Body of pancreas (tissue), 4 donors: ENCODE results near the gene EIF2B5. TPM values are rescaled to one million over a fixed set of nuclear protein-coding genes. Genes with fewer than 3 reads are reported as not detected.
"Not testable (repeated sequence)": the region's sequence is repeated elsewhere in the genome, so short reads cannot be mapped to it uniquely, and the experiment has no call there.

Experiments used
- ATAC-seq: fragments of 150-250 bp; one replicate; pipeline ENCODE4 v1.9.1; 2016
- DNase-seq, 4 donors: peaks; one replicate each; pipeline ENCODE4 v3.0.0-alpha.2; 2019
- H3K27ac ChIP-seq, 4 donors: fragments of 200-600 bp; sonication (generic); 1 replicate in 3 of 4; 2 replicates in 1 of 4; pipeline versions ENCODE4 v1.5.1 to v1.6.1; 2016 to 2019; ENCODE audit warnings: mild to moderate bottlenecking in 1 of 4, mixed read lengths in 1 of 4, moderate library complexity in 1 of 4
- H3K27me3 ChIP-seq, 2 donors: fragments of 200-600 bp; sonication (generic); one replicate each; pipeline ENCODE4 v1.6.0; 2016; ENCODE audit warnings: mild to moderate bottlenecking in 1 of 2
- H3K36me3 ChIP-seq, 2 donors: fragments of 200-600 bp; sonication (generic); replicated peaks in 1 of 2; 2 replicates each; pipeline ENCODE4 v1.5.1; 2016; ENCODE audit warnings: low read depth in 2 of 2; ENCODE audit not compliant: insufficient read depth in 1 of 2
- H3K4me1 ChIP-seq: fragments of 200-600 bp; sonication (generic); one replicate; pipeline ENCODE4 v1.6.0; 2016
- H3K4me3 ChIP-seq, 2 donors: fragments of 200-600 bp; sonication (generic); 1 replicate in 1 of 2; 2 replicates in 1 of 2; pipeline ENCODE4 v1.5.1; 2016 to 2019
- H3K9me3 ChIP-seq, 3 donors: fragments of 200-600 bp; sonication (generic); 1 replicate in 2 of 3; 2 replicates in 1 of 3; pipeline ENCODE4 v1.5.1; 2016
- CTCF ChIP-seq, 7 experiments: fragments of 450-650 bp in 4 of 7; fragments of 200-600 bp in 3 of 7; sonication (generic) in 3 of 7; IDR thresholded peaks; one replicate each; pipeline ENCODE4 v1.5.1; 2016 to 2019; ENCODE audit warnings: antibody characterized with exemption in 7 of 7
- POLR2A ChIP-seq, 3 donors: fragments of 450-650 bp; IDR thresholded peaks; one replicate each; pipeline ENCODE4 v1.6.1; 2016; ENCODE audit warnings: antibody characterized with exemption in 3 of 3, mild to moderate bottlenecking in 2 of 3
- WGBS, 2 donors: methylation state at CpG; one replicate each; pipeline ENCODE4 v1.1.5; 2017; 5-methylcytosine and 5-hydroxymethylcytosine counted together
- intact Hi-C: fragments of 100-400 bp; cut with DNase I; formaldehyde crosslinking; loops from one replicate; pipeline ENCODE4 v1.15.1; 2023
- total RNA-seq, 2 donors: library from RNA; depleted of rRNA; stranded (reverse); fragments of >200 nt; gene quantifications; one replicate each; pipeline ENCODE4 v1.1.0, GENCODE V29; 2016

EIF2B5 gene
- total RNA-seq, 2 donors from 2014 or later = 9.9 to 21.8 TPM

DNA sequence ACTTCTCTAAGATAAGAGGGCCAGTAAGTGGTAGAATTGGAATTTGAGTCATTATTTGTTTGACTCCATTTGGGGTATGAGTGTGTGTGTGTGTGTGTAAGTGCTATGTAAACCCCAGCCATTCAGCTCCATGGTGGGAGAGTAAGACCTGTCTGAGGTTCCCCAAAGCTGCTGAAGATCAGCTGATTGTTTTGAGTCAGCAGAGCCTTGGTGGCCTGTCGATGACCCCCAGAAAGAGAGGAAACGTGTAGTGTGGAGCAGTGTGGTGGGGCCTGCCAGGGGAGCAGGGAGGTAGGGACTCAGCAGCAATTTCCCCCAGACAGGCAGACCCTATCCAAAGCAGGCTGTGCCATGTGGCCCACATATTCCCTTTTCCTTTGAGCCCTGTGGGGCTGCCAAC, 25.3 kb downstream of the EIF2B5 start:
- no peak for TF ChIP-seq CTCF (IDR thresholded peaks at IDR 0.05)
- TF ChIP-seq POLR2A (IDR thresholded peaks at IDR 0.05) = no peak
- H3K4me1 ChIP-seq = peaks cover 42% of the 10 kb centered on the region
- intact Hi-C loops = no loop called here
- no peak for DNase-seq
- H3K27me3 ChIP-seq = no peaks in the 10 kb centered on the region
- peaks cover 0 to 15% of the 10 kb centered on the region in 2 donors for H3K36me3 ChIP-seq
- peak overlapping the region in 1 of 4 donors; percentile 4 for H3K27ac ChIP-seq
- H3K9me3 ChIP-seq = no peaks in the 10 kb centered on the region
- 48 to 50% methylated on average over 2 of the region's 2 CpGs for WGBS, 2 donors
- no peak for ATAC-seq
- no peak overlapping the region for H3K4me3 ChIP-seq

GRCh38 chr3:184162571-184163070, 27.5 kb downstream of the EIF2B5 start:
- ATAC-seq, H3K4me3 ChIP-seq, intact Hi-C loops, H3K9me3 ChIP-seq, H3K27me3 ChIP-seq, DNase-seq, H3K27ac ChIP-seq: not testable (repeated sequence)
- Histone ChIP-seq H3K4me1 (peaks cover 31% of the 10 kb centered on the region), H3K36me3 (peaks cover 10 to 32% of the 10 kb centered on the region in 2 donors)
- 75 to 78% methylated on average over 8 of the region's 8 CpGs for WGBS, 2 donors

- Histone ChIP-seq H3K27me3 (no peaks in the 10 kb centered on the region), H3K4me3 (no peak overlapping the region), H3K27ac (no peak overlapping the region), H3K9me3 (no peaks in the 10 kb centered on the region), H3K36me3 (peaks cover 10 to 35% of the 10 kb centered on the region in 2 donors), H3K4me1 (peaks cover 12% of the 10 kb centered on the region)
- intact Hi-C loops = no loop called here
- TF ChIP-seq CTCF (IDR thresholded peaks at IDR 0.05) = no peak
- TF ChIP-seq POLR2A (IDR thresholded peaks at IDR 0.05) = no peak
- DNase-seq (no peak), ATAC-seq (no peak)
- WGBS, 2 donors = 90 to 96% methylated on average over 13 to 16 of the region's 16 CpGs
Measured at GRCh38 chr3:184164648-184165330, 29.6 kb downstream of the EIF2B5 start.

GRCh38 chr3:184165543-184165942, 30.4 kb downstream of the EIF2B5 start:
- H3K9me3 ChIP-seq = no peaks in the 10 kb centered on the region
- peaks cover 10 to 35% of the 10 kb centered on the region in 2 donors for H3K36me3 ChIP-seq
- TF ChIP-seq POLR2A (IDR thresholded peaks at IDR 0.05) (no peak), CTCF (IDR thresholded peaks at IDR 0.05) (no peak)
- intact Hi-C loops = no loop called here
- ATAC-seq (no peak), DNase-seq (no peak)
- H3K4me3 ChIP-seq = no peak overlapping the region
- peaks cover 5% of the 10 kb centered on the region for H3K4me1 ChIP-seq
- H3K27me3 ChIP-seq = no peaks in the 10 kb centered on the region
- no peak overlapping the region for H3K27ac ChIP-seq
- 95 to 97% methylated on average over 3 of the region's 3 CpGs for WGBS, 2 donors

GRCh38 chr3:184166671-184167070, 31.5 kb downstream of the EIF2B5 start:
- TF ChIP-seq POLR2A (IDR thresholded peaks at IDR 0.05) (no peak), CTCF (IDR thresholded peaks at IDR 0.05) (no peak)
- WGBS, 2 donors = 90 to 97% methylated on average over 6 of the region's 6 CpGs
- H3K36me3 ChIP-seq = peaks cover 10 to 35% of the 10 kb centered on the region in 2 donors

More at GRCh38 chr3:184166671-184167070, 31.5 kb downstream of the EIF2B5 start:
- H3K27me3 ChIP-seq = no peaks in the 10 kb centered on the region
- DNase-seq = no peak
- no peaks in the 10 kb centered on the region for H3K4me1 ChIP-seq
- H3K27ac ChIP-seq = no peak overlapping the region
- no peaks in the 10 kb centered on the region for H3K9me3 ChIP-seq
- intact Hi-C loops = no loop called here
- ATAC-seq = no peak
- no peak overlapping the region for H3K4me3 ChIP-seq
